GM12875 (cell line): ENCODE results near the gene GLIPR1L2.
"Not testable (repeated sequence)": the region's sequence is repeated elsewhere in the genome, so short reads cannot be mapped to it uniquely, and the experiment has no call there.

ENCODE experiments used
- H3K4me3 ChIP-seq: one replicate; pipeline ENCODE4 v1.5.1; 2011; ENCODE audit warnings: low read depth, low read length, control low read depth
- TF ChIP-seq, protein P1 (sequence below): IDR thresholded peaks from 2 replicates; pipeline ENCODE4 v1.5.1; 2011; ENCODE audit warnings: low read depth, mild to moderate bottlenecking, control low read depth, inconsistent platforms, low read length, moderate library complexity, borderline replicate concordance; ENCODE audit not compliant: insufficient read depth

GLIPR1L2 gene

DNA sequence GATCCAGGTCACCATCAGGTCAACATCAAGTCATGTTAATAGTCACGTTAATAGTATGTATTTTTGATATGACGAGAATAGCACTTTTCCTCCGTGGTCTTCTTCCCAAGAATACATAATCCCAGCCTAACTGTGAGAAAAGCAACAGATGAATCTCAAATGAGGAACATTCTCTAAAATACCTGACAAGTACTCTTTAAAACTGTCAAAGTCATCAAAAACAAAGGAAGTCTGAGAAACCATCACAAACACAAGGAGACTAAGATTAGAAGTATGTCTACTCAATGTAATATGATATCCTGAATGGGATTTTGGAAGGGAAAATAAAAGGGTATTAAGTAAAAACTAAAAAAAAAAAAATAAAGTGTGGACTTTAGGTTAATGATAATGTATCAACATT, 52.8 kb downstream of the GLIPR1L2 start:
- TF ChIP-seq, protein P1, sequence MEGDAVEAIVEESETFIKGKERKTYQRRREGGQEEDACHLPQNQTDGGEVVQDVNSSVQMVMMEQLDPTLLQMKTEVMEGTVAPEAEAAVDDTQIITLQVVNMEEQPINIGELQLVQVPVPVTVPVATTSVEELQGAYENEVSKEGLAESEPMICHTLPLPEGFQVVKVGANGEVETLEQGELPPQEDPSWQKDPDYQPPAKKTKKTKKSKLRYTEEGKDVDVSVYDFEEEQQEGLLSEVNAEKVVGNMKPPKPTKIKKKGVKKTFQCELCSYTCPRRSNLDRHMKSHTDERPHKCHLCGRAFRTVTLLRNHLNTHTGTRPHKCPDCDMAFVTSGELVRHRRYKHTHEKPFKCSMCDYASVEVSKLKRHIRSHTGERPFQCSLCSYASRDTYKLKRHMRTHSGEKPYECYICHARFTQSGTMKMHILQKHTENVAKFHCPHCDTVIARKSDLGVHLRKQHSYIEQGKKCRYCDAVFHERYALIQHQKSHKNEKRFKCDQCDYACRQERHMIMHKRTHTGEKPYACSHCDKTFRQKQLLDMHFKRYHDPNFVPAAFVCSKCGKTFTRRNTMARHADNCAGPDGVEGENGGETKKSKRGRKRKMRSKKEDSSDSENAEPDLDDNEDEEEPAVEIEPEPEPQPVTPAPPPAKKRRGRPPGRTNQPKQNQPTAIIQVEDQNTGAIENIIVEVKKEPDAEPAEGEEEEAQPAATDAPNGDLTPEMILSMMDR, result no peak
- no peak overlapping the region for H3K4me3 ChIP-seq

DNA sequence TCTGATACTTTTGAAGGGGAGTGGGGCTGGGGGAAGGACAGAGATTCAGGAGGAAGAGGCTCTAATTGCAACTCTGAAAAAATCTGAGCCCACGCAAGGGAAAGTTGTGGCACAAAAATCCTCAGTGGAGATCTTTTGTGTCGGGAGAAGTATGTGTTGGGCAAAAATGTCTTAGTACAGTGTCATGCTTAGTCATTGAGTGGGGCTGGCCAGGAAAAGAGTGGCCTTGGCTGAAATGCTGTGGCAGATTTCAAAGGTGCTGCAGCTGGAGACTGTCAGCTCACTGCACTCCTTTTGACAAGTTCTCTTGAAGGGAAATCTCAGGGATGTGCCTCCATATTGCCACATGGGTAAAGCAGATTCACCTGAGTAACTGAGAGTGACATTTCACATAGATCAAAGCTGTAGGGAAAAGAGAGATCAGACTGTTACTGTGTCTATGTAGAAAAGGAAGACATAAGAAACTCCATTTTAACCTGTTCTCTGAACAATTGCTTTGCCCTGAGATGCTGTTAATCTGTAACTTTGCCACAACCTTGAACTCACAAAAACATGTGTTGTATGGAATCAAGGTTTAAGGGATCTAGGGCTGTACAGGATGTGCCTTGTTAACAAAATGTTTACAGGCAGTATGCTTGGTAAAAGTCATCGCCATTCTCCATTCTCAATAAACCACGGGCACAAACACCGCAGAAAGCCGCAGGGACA, 53.7 kb downstream of the GLIPR1L2 start:
- TF ChIP-seq, protein P1, result no peak
- no peak overlapping the region for H3K4me3 ChIP-seq

DNA sequence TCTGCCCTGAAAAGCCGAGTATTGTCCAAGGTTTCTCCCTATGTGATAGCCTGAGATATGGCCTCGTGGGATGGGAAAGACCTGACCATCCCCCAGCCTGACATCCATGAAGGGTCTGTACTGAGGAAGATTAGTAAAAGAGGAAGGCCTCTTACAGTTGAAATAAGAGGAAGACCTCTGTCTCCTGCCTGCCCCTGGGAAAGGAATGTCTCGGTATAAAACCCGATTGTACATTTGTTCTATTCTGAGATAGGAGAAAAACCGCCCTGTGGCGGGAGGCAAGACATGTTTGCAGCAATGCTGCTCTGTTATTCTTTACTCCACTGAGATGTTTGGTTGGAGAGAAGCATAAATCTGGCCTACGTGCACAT, 54.2 kb downstream of the GLIPR1L2 start:
- H3K4me3 ChIP-seq, result not testable (repeated sequence)

DNA sequence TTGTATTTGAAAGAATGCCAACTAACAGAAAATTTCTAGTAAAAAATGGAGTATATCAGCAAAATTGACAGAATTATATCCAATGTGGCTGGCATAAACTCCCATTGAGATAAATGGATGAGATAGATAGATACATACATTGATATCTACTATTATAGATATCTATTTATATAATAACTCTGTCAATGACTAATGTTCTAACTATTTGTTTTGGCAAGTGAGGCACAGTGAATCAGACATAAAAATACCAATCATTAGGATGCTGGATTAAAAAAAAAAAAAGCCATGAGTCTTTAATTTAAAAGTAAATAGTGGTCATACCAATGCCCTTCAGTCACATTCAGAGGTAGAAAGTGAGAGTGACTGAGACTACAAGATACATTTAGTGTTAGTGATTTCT, 56.0 kb downstream of the GLIPR1L2 start:
- H3K4me3 ChIP-seq, result no peak overlapping the region
- TF ChIP-seq, protein P1, result no peak

DNA sequence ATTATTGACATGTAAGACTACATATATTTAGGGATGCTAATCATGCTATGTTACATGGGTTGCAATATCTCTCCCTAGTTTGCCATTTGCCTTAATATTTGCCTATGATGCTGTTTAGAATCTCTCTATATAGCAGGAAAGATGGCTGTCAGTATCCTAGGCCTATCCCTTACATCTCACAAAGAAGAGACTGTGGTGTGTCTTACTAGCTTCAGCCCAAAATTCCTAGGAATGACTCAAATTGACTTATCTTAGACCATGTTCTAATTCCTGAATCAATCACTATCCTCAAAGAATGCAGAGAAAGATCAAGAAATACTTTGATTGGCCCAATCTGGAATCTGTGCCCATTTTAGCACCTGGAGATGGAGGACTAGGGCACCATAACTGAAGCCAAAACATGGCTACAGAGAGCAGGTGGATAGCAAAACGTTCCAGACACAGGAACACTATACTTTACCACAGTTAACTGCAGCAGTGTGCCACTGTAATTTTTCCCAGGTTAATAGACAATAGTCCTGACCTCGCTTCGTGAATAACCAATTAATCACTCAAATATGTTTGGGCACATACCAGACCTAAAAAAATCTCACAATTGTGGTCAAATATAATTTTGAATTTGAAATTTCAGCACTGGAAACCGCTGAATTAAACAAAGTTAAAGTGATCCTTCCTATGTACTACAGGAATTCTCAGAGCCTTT, 57.0 kb downstream of the GLIPR1L2 start:
- TF ChIP-seq, protein P1, result no peak
- no peak overlapping the region for H3K4me3 ChIP-seq

DNA sequence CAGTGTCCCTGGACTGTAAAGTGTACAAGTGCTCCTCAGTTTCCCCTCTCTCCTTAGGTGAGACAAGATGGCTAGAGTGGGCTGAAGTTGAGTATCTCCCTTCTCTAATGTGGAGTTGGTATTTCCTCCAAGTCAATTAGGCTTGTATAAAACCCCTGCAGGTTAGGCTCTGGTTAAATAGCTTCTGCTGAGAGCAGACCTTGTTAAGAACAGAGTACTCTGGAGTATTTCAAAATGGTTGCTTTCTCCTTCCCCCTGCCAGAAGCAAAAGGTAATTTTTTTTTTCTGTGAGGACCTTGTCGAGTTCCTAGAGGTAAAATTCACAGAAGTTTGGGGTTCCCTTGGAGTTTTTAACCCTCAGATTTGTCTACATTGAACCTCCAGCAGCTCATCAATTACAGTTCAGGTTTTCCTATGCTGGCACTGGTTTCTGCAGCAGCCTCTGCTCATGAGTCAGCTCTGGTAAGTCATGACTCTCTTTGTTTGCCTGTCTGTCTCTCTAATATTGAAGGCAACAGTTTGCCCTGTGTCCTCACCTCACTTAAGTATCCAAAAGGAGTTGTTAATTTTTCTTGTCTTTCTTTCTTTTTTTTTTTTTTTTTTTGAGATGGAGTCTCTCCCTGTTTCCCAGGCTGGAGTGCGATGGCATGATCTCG, 61.9 kb downstream of the GLIPR1L2 start:
- H3K4me3 ChIP-seq, result no peak overlapping the region
- TF ChIP-seq, protein P1, result no peak

DNA sequence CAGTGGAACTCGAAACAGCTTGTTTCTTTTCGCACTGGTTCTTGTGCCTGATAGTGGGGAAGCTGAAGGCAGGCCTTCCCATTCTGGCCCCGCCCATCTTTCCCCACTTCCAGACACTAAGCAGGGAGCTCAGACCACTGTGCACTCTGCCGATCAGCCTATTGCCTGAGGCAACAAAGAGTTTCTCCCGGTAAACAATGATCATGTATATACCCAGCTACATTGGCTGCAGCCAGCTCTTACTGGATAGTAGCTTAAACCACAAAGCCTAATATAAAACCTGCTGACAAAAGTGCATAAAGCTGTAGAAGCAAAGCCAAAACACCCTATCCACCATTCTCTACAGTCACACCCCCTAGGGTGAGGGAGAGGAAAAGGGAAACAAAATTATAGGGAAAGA, 65.0 kb downstream of the GLIPR1L2 start:
- no peak overlapping the region for H3K4me3 ChIP-seq
- TF ChIP-seq, protein P1, result no peak
